Measurements from ENCODE around the gene FIGNL2. TPM values are rescaled to one million over a fixed set of nuclear protein-coding genes. Genes with fewer than 3 reads are reported as not detected.

The FIGNL2 gene
- total RNA-seq, 4 donors from 2014 or later, result 0.16 to 0.40 (median 0.32) TPM

- DNase-seq (ENCODE audit: low spot score in 2 of 2), result no peak
- H3K27ac ChIP-seq, result no peak overlapping the region
These were observed 15.7 kb upstream of the FIGNL2 start for GRCh38 chr12:51863933-51864832.

GRCh38 chr12:51863363-51863932 is 14.9 kb upstream of the FIGNL2 start:
- Histone ChIP-seq H3K27me3 (peaks cover 13% of the 10 kb centered on the region), H3K4me3 (peak overlapping the region; percentile 43), H3K4me1 (peaks cover 13% of the 10 kb centered on the region), H3K36me3 (no peaks in the 10 kb centered on the region), H3K27ac (no peak overlapping the region), H3K9me3 (no peaks in the 10 kb centered on the region)
- WGBS, result 37% methylated on average over 12 of the region's 17 CpGs
- no peak for TF ChIP-seq POLR2AphosphoS5 (IDR thresholded peaks at IDR 0.05)
- TF ChIP-seq CTCF (IDR thresholded peaks at IDR 0.05), result no peak
- no peak for TF ChIP-seq POLR2A (IDR thresholded peaks at IDR 0.05)
- TF ChIP-seq EP300 (IDR thresholded peaks at IDR 0.05), result no peak
- no peak for DNase-seq (ENCODE audit: low spot score in 2 of 2)

More at GRCh38 chr12:51863933-51864832, 15.7 kb upstream of the FIGNL2 start:
- no peaks in the 10 kb centered on the region for H3K36me3 ChIP-seq
- TF ChIP-seq CTCF (IDR thresholded peaks at IDR 0.05), result no peak
- TF ChIP-seq EP300 (IDR thresholded peaks at IDR 0.05), result no peak
- TF ChIP-seq POLR2A (IDR thresholded peaks at IDR 0.05), result no peak
- no peak for TF ChIP-seq POLR2AphosphoS5 (IDR thresholded peaks at IDR 0.05)
- H3K27me3 ChIP-seq, result peaks cover 20% of the 10 kb centered on the region
- no peaks in the 10 kb centered on the region for H3K9me3 ChIP-seq
- peaks cover 20% of the 10 kb centered on the region for H3K4me1 ChIP-seq
- peak overlapping the region; percentile 43 for H3K4me3 ChIP-seq
- 18% methylated on average over 43 of the region's 53 CpGs for WGBS

DNA sequence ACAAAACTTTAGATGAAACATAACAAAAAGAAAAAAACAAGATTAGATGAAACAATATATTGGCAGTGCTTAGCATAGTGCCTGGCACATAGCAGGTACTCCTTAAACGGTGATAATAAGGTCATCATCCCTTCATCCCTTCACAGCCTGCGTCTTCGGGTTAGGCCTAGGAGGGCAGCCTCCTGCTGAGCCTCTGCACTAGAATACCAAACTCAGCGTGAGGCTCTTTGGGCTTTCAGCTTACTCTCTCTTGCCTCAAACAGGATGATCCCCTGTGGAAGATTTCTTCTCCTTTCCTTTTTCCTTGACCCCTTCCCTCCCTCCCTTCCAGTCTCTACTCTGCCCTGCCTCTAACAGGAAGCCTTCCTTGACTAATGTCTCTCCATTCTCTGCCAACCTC is 14.4 kb upstream of the FIGNL2 start:
- peaks cover 12% of the 10 kb centered on the region for H3K27me3 ChIP-seq
- H3K36me3 ChIP-seq, result no peaks in the 10 kb centered on the region
- WGBS, result 89% methylated on average over 4 of the region's 4 CpGs

GRCh38 chr12:51860986-51861385 is 12.5 kb upstream of the FIGNL2 start:
- Histone ChIP-seq H3K27me3 (peaks cover 15% of the 10 kb centered on the region), H3K9me3 (no peaks in the 10 kb centered on the region), H3K27ac (no peak overlapping the region), H3K4me3 (no peak overlapping the region), H3K36me3 (no peaks in the 10 kb centered on the region), H3K4me1 (peaks cover 15% of the 10 kb centered on the region)
- DNase-seq (ENCODE audit: low spot score in 2 of 2), result no peak
- WGBS, result 94% methylated on average over 3 of the region's 3 CpGs
- TF ChIP-seq POLR2A (IDR thresholded peaks at IDR 0.05), result no peak
- TF ChIP-seq CTCF (IDR thresholded peaks at IDR 0.05), result no peak
- TF ChIP-seq POLR2AphosphoS5 (IDR thresholded peaks at IDR 0.05), result no peak
- TF ChIP-seq EP300 (IDR thresholded peaks at IDR 0.05), result no peak

More for the DNA sequence above, 14.4 kb upstream of the FIGNL2 start:
- H3K4me3 ChIP-seq, result no peak overlapping the region
- H3K27ac ChIP-seq, result no peak overlapping the region
- peaks cover 13% of the 10 kb centered on the region for H3K4me1 ChIP-seq
- DNase-seq (ENCODE audit: low spot score in 2 of 2), result no peak
- no peaks in the 10 kb centered on the region for H3K9me3 ChIP-seq
- TF ChIP-seq POLR2A (IDR thresholded peaks at IDR 0.05) (no peak), EP300 (IDR thresholded peaks at IDR 0.05) (no peak), CTCF (IDR thresholded peaks at IDR 0.05) (no peak), POLR2AphosphoS5 (IDR thresholded peaks at IDR 0.05) (no peak)
